ENCODE data around the gene STK4. TPM values are rescaled to one million over a fixed set of nuclear protein-coding genes. Genes with fewer than 3 reads are reported as not detected.

STK4 gene
- total RNA-seq, 8 experiments from 2014 or later, result 12.6 to 38.0 (median 21.0) TPM

- no peak within 1 kb of the TSS for H3K27ac ChIP-seq
- no peak within 1 kb of the TSS for H3K4me3 ChIP-seq
- WGBS, 10 experiments, result 40 to 93% (median 88%) methylated on average over 1 to 5 of the region's 6 CpGs; no CpG with 5 or more reads in 5 of the 10 experiments
- no peak for ATAC-seq (replicated peaks in 6 of 8)
- H3K4me1 ChIP-seq (replicated peaks in 1 of 2), result no peaks in the 10 kb centered on the region
- in situ Hi-C loops (cut with MboI; ENCODE audit: low pct_unique_long_range_greater_than_20kb in 2 of 9, low sequenced_read_pairs in 9 of 9, unreplicated experiment in 9 of 9), result loop anchor here in 1 of 9 experiments (25.0 kb wide), 1 partner anchor 163 kb away; no protein-coding TSS in a partner anchor
Observed at GRCh38 chr20:45124365-45124764, 158.1 kb downstream of the STK4 start, which contains the start of gene WFDC12. Gene WFDC12, minus strand, starts transcription at chr20:45124465. Its CDS starts 18 bp downstream, at chr20:45124447.

- 17 to 86% (median 54%) methylated on average over 1 to 2 of the region's 2 CpGs; no CpG with 5 or more reads in 4 of the 10 experiments for WGBS, 10 experiments
- in situ Hi-C loops (cut with MboI; ENCODE audit: low pct_unique_long_range_greater_than_20kb in 2 of 9, low sequenced_read_pairs in 9 of 9, unreplicated experiment in 9 of 9), result loop anchor here in 1 of 9 experiments (25.0 kb wide), 1 partner anchor 159 kb away; no protein-coding TSS in a partner anchor
Observed at GRCh38 chr20:45128099-45128498, 161.8 kb downstream of the STK4 start.

More at GRCh38 chr20:45128099-45128498, 161.8 kb downstream of the STK4 start:
- no peak overlapping the region for H3K27ac ChIP-seq
- no peaks in the 10 kb centered on the region for H3K4me1 ChIP-seq (replicated peaks in 1 of 2)
- ATAC-seq (replicated peaks in 6 of 8), result peak in 3 of 8 experiments; percentile 22 to 100 (median 88)
- H3K4me3 ChIP-seq, result no peak overlapping the region

Other genes starting within 250 kb of the STK4 start
- 1 to 10 TPM in 2 of 8 experiments, under 1 TPM in 6; 0.13 to 2.2 (median 0.52) TPM for gene KCNK15, start 220.6 kb upstream of the STK4 start, total RNA-seq
- gene RIMS4, start 156.0 kb upstream of the STK4 start, total RNA-seq, result 10 to 100 TPM in 5 of 8 experiments, 1 to 10 TPM in 2, under 1 TPM in 1; 0.71 to 27.1 (median 16.0) TPM
- 100 to 1,000 TPM in 5 of 8 experiments, 10 to 100 TPM in 3; 95.7 to 193 (median 114) TPM for gene YWHAB, start 80.8 kb upstream of the STK4 start, total RNA-seq
- gene PABPC1L, start 56.5 kb upstream of the STK4 start, total RNA-seq, result 10 to 100 TPM in 5 of 8 experiments, 1 to 10 TPM in 3; 4.4 to 97.9 (median 12.8) TPM
- 10 to 100 TPM; 14.6 to 80.9 (median 23.6) TPM for gene TOMM34, start 6.1 kb upstream of the STK4 start, total RNA-seq
- gene KCNS1, start 134.6 kb downstream of the STK4 start, total RNA-seq, result under 1 TPM; 0.15 to 0.85 (median 0.34) TPM
- gene WFDC5, start 148.7 kb downstream of the STK4 start, total RNA-seq, result under 1 TPM in 4 of 8 experiments, not detected in 4; 0.29 to 0.66 (median 0.36) TPM
- not detected for gene WFDC12, start 158.0 kb downstream of the STK4 start, total RNA-seq
- gene PI3, start 208.4 kb downstream of the STK4 start, total RNA-seq, result 100 to 1,000 TPM in 1 of 8 experiments, 10 to 100 TPM in 1, not detected in 6; 46.2 to 312 TPM
- under 1 TPM in 1 of 8 experiments, not detected in 7; 0.05 TPM for gene SEMG1, start 240.5 kb downstream of the STK4 start, total RNA-seq